GM23338 (cell line): Measurements from ENCODE around the gene PPP1R12A. TPM values are rescaled to one million over a fixed set of nuclear protein-coding genes. Genes with fewer than 3 reads are reported as not detected.

Experiments
- ATAC-seq: fragments of 200-7000 bp; cut with Tn5 transposase; 3 replicates; pipeline ENCODE4 v1.9.1; 2020
- DNase-seq: peaks from one replicate; pipeline ENCODE4 v3.0.0-alpha.2; 2015; ENCODE audit warnings: low spot score
- H2AFZ ChIP-seq: fragments of 200-600 bp; sonication (generic); 2 replicates; pipeline ENCODE4 v1.8.0; 2016; ENCODE audit warnings: antibody characterized with exemption, mild to moderate bottlenecking, moderate library complexity
- H3F3A ChIP-seq: fragments of 200-600 bp; sonication (generic); replicated peaks from 2 replicates; pipeline ENCODE4 v1.8.0; 2017; ENCODE audit warnings: antibody characterized with exemption, mixed run types, low read depth
- H3K27ac ChIP-seq: fragments of 200-600 bp; sonication (generic); 2 replicates; pipeline ENCODE4 v1.6.1; 2016; ENCODE audit warnings: low read depth
- H3K27me3 ChIP-seq: fragments of 200-600 bp; sonication (generic); 2 replicates; pipeline ENCODE4 v1.8.0; 2016; ENCODE audit warnings: mild to moderate bottlenecking, mixed run types, moderate library complexity; ENCODE audit not compliant: insufficient read depth
- H3K36me3 ChIP-seq: fragments of 200-600 bp; sonication (generic); 2 replicates; pipeline ENCODE4 v1.8.0; 2016; ENCODE audit warnings: mild to moderate bottlenecking; ENCODE audit not compliant: insufficient read depth
- H3K4me1 ChIP-seq: fragments of 200-600 bp; sonication (generic); 2 replicates; pipeline ENCODE4 v1.8.0; 2016; ENCODE audit warnings: mild to moderate bottlenecking, moderate library complexity; ENCODE audit not compliant: insufficient read depth
- H3K4me2 ChIP-seq: fragments of 200-600 bp; sonication (generic); 2 replicates; pipeline ENCODE4 v1.7.1; 2017; ENCODE audit warnings: mixed run types
- H3K4me3 ChIP-seq: fragments of 200-600 bp; sonication (generic); 2 replicates; pipeline ENCODE4 v1.6.1; 2016; ENCODE audit warnings: mixed run types
- H3K79me2 ChIP-seq: fragments of 200-600 bp; sonication (generic); replicated peaks from 2 replicates; pipeline ENCODE4 v1.8.0; 2017; ENCODE audit warnings: mild to moderate bottlenecking; ENCODE audit not compliant: insufficient read depth
- H3K9me2 ChIP-seq: fragments of 200-600 bp; sonication (generic); 2 replicates; pipeline ENCODE4 v1.8.0; 2017; ENCODE audit not compliant: insufficient read depth
- H4K20me1 ChIP-seq: fragments of 200-600 bp; sonication (generic); replicated peaks from 2 replicates; pipeline ENCODE4 v1.8.0; 2017; ENCODE audit warnings: mild to moderate bottlenecking; ENCODE audit not compliant: insufficient read depth
- H3K27ac Mint-ChIP-seq: 2 replicates; pipeline ENCODE4 v1.8.0; 2020; ENCODE audit warnings: inconsistent platforms, mild to moderate bottlenecking, moderate library complexity, mixed read lengths
- H3K27me3 Mint-ChIP-seq: 3 replicates; pipeline ENCODE4 v1.8.0; 2022; ENCODE audit warnings: low read depth, mild to moderate bottlenecking, moderate library complexity, mixed read lengths, inconsistent platforms; ENCODE audit not compliant: insufficient read depth, poor library complexity
- H3K36me3 Mint-ChIP-seq: 3 replicates; pipeline ENCODE4 v1.8.0; 2021; ENCODE audit warnings: low read depth, mild to moderate bottlenecking, inconsistent platforms, moderate library complexity, mixed read lengths
- H3K4me1 Mint-ChIP-seq: 3 replicates; pipeline ENCODE4 v1.8.0; 2020; ENCODE audit warnings: mild to moderate bottlenecking, inconsistent platforms, mixed read lengths
- H3K4me3 Mint-ChIP-seq: 3 replicates; pipeline ENCODE4 v1.8.0; 2021; ENCODE audit warnings: moderate library complexity, mild to moderate bottlenecking, inconsistent platforms, mixed read lengths
- H3K9me3 Mint-ChIP-seq: 3 replicates; pipeline ENCODE4 v1.8.0; 2020; ENCODE audit warnings: moderate library complexity, mild to moderate bottlenecking, inconsistent platforms, mixed read lengths
- CREB1 ChIP-seq: fragments of 250-450 bp; sonication (Bioruptor Pico); IDR thresholded peaks from 2 replicates; pipeline ENCODE4 v1.5.0; 2020; ENCODE audit warnings: low read depth, mild to moderate bottlenecking, moderate library complexity
- EZH2phosphoT487 ChIP-seq: fragments of 200-600 bp; sonication (generic); IDR thresholded peaks from one replicate; pipeline ENCODE4 v1.8.1; 2018; ENCODE audit warnings: antibody characterized with exemption; ENCODE audit not compliant: unreplicated experiment
- JUNB ChIP-seq: IDR thresholded peaks from one replicate; pipeline ENCODE4 v1.6.1; 2016; ENCODE audit warnings: antibody characterized with exemption; ENCODE audit not compliant: unreplicated experiment
- NANOG ChIP-seq: IDR thresholded peaks from 2 replicates; pipeline ENCODE4 v1.6.1; 2016; ENCODE audit warnings: antibody characterized with exemption, borderline replicate concordance
- POLR2AphosphoS5 ChIP-seq: IDR thresholded peaks from 2 replicates; pipeline ENCODE4 v1.6.1; 2016; ENCODE audit warnings: antibody characterized with exemption, low read depth
- REST ChIP-seq: IDR thresholded peaks from one replicate; pipeline ENCODE4 v1.6.1; 2018; ENCODE audit warnings: antibody characterized with exemption; ENCODE audit not compliant: unreplicated experiment
- STAT1 ChIP-seq: IDR thresholded peaks from one replicate; pipeline ENCODE4 v1.6.1; 2016; ENCODE audit warnings: antibody characterized with exemption; ENCODE audit not compliant: unreplicated experiment
- ZNF114 ChIP-seq: fragments of 250-450 bp; sonication (Bioruptor Pico); IDR thresholded peaks from 2 replicates; pipeline ENCODE4 v1.5.0; 2020; ENCODE audit warnings: mild to moderate bottlenecking, moderate library complexity
- ZNF331 ChIP-seq: fragments of 250-450 bp; sonication (Bioruptor Pico); IDR thresholded peaks from 2 replicates; pipeline ENCODE4 v1.5.0; 2020; ENCODE audit warnings: low read depth, mild to moderate bottlenecking, moderate library complexity
- ZNF462 ChIP-seq: fragments of 250-450 bp; sonication (Bioruptor Pico); IDR thresholded peaks from 2 replicates; pipeline ENCODE4 v1.5.0; 2020; ENCODE audit warnings: mild to moderate bottlenecking, moderate library complexity
- polyA plus RNA-seq: library from polyadenylated mRNA; unstranded; fragments of >200 nt; fragmentation: Nextera tagmentation; extraction: Ambion mirVana; gene quantifications from 2 replicates; pipeline ENCODE4 v1.2.1, GENCODE V29; 2016
- total RNA-seq: library from RNA; depleted of rRNA; stranded (reverse); fragments of >200 nt; shearing (Covaris generic); gene quantifications from 2 replicates; pipeline ENCODE4 v1.2.3, GENCODE V29; 2014
- TF ChIP-seq, protein P1 (sequence below): IDR thresholded peaks from 2 replicates; pipeline ENCODE4 v1.6.1; 2016; ENCODE audit warnings: antibody characterized with exemption

Gene PPP1R12A
- total and polyA plus RNA-seq, 2 experiments from 2014 or later = 91.6 to 146 TPM

- H3K27me3 ChIP-seq = no peaks in the 10 kb centered on the region
- no peaks in the 10 kb centered on the region for H3F3A ChIP-seq
- no peak overlapping the region for H3K27ac ChIP-seq
- H3K36me3 ChIP-seq = no peaks in the 10 kb centered on the region
- Mint-ChIP-seq H3K36me3 (peaks cover 12% of the 10 kb centered on the region; the same call in 2 of the 3 replicates), H3K4me1 (no peaks in the 10 kb centered on the region), H3K27me3 (peaks cover 2% of the 10 kb centered on the region), H3K27ac (peak overlapping the region; percentile 23), H3K9me3 (no peaks in the 10 kb centered on the region), H3K4me3 (no peak overlapping the region)
- TF ChIP-seq STAT1 (no peak), CREB1 (no peak), REST (no peak), POLR2AphosphoS5 (no peak), ZNF331 (CRISPR knock-in tag) (no peak), NANOG (no peak), ZNF114 (CRISPR knock-in tag) (no peak), ZNF462 (CRISPR knock-in tag) (no peak), EZH2phosphoT487 (no peak), JUNB (no peak)
- TF ChIP-seq, protein P1, sequence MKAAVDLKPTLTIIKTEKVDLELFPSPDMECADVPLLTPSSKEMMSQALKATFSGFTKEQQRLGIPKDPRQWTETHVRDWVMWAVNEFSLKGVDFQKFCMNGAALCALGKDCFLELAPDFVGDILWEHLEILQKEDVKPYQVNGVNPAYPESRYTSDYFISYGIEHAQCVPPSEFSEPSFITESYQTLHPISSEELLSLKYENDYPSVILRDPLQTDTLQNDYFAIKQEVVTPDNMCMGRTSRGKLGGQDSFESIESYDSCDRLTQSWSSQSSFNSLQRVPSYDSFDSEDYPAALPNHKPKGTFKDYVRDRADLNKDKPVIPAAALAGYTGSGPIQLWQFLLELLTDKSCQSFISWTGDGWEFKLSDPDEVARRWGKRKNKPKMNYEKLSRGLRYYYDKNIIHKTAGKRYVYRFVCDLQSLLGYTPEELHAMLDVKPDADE = no peak
- H3K4me3 ChIP-seq = no peak overlapping the region
- ATAC-seq = no peak
- H3K79me2 ChIP-seq = no peaks in the 10 kb centered on the region
- H3K4me1 ChIP-seq = no peaks in the 10 kb centered on the region
- no peaks in the 10 kb centered on the region for H4K20me1 ChIP-seq
- DNase-seq = no peak
- H2AFZ ChIP-seq = no peak overlapping the region
- no peaks in the 10 kb centered on the region for H3K9me2 ChIP-seq
- no peak overlapping the region for H3K4me2 ChIP-seq
Observed at GRCh38 chr12:79775355-79776027, 159.4 kb downstream of the PPP1R12A start.
